Small intestine (tissue), 7 donors: ENCODE data around the gene DTX1. TPM values are rescaled to one million over a fixed set of nuclear protein-coding genes. Genes with fewer than 3 reads are reported as not detected.

Source experiments
- DNase-seq, 2 donors: peaks; one replicate each; pipeline versions ENCODE4 v3.0.0 to v3.0.0-alpha.2; 2013
- FAIRE-seq: peaks from 2 replicates; lab custom pipeline; 2012; peaks lifted over from hg19 to GRCh38; lab: Jason Lieb, UNC
- H3K27ac ChIP-seq, 3 donors: one replicate each; pipeline ENCODE4 v1.5.1; 2013; ENCODE audit warnings: low read length in 2 of 3, mild to moderate bottlenecking in 2 of 3, control low read depth in 1 of 3, inconsistent platforms in 1 of 3, low read depth in 1 of 3, moderate library complexity in 1 of 3
- H3K27me3 ChIP-seq, 3 donors: one replicate each; pipeline ENCODE4 v1.6.1; 2013; ENCODE audit warnings: low read length in 3 of 3, inconsistent platforms in 1 of 3; ENCODE audit not compliant: control insufficient read depth in 3 of 3, insufficient read depth in 3 of 3
- H3K36me3 ChIP-seq, 3 donors: one replicate each; pipeline ENCODE4 v1.6.1; 2013; ENCODE audit warnings: low read length in 3 of 3, inconsistent platforms in 1 of 3, low read depth in 1 of 3, mild to moderate bottlenecking in 1 of 3, moderate library complexity in 1 of 3; ENCODE audit not compliant: control insufficient read depth in 3 of 3, insufficient read depth in 2 of 3
- H3K4me1 ChIP-seq, 3 donors: one replicate each; pipeline ENCODE4 v1.6.1; 2013; ENCODE audit warnings: low read length in 2 of 3, inconsistent platforms in 1 of 3, low read depth in 1 of 3, mild to moderate bottlenecking in 1 of 3, moderate library complexity in 1 of 3; ENCODE audit not compliant: control insufficient read depth in 3 of 3, insufficient read depth in 2 of 3
- H3K4me3 ChIP-seq, 3 donors: one replicate each; pipeline ENCODE4 v1.5.1; 2013; ENCODE audit warnings: low read length in 3 of 3, control low read depth in 1 of 3, inconsistent platforms in 1 of 3, low read depth in 1 of 3, mild to moderate bottlenecking in 1 of 3, moderate library complexity in 1 of 3
- H3K9me3 ChIP-seq, 2 donors: one replicate each; pipeline ENCODE4 v1.6.1; 2013; ENCODE audit warnings: low read depth in 1 of 2, low read length in 1 of 2; ENCODE audit not compliant: control insufficient read depth in 2 of 2, insufficient read depth in 1 of 2
- WGBS, 3 donors: extraction: QIAGEN DNeasy Blood & Tissue Kit; methylation state at CpG; one replicate each; pipeline ENCODE4 v1.1.7; 2013; 5-methylcytosine and 5-hydroxymethylcytosine counted together
- polyA plus RNA-seq, 4 donors: library from polyadenylated mRNA; stranded (reverse) in 3 of 4; unstranded in 1 of 4; fragments of 200-250 nt in 3 of 4; fragments of 120-200 nt in 1 of 4; gene quantifications; one replicate each; pipeline versions ENCODE4 v1.2.1 to v1.2.3, GENCODE V29; 2013
- donor health status: healthy with polysubstance abuse.
- donor health status: control.
- donor health status: control.
- donor health status: Bipolar disorder and iron deficiency.
- donor health status: healthy.

The DTX1 gene
- polyA plus RNA-seq, 4 donors, result 0.45 to 4.8 (median 4.2) TPM

DNA sequence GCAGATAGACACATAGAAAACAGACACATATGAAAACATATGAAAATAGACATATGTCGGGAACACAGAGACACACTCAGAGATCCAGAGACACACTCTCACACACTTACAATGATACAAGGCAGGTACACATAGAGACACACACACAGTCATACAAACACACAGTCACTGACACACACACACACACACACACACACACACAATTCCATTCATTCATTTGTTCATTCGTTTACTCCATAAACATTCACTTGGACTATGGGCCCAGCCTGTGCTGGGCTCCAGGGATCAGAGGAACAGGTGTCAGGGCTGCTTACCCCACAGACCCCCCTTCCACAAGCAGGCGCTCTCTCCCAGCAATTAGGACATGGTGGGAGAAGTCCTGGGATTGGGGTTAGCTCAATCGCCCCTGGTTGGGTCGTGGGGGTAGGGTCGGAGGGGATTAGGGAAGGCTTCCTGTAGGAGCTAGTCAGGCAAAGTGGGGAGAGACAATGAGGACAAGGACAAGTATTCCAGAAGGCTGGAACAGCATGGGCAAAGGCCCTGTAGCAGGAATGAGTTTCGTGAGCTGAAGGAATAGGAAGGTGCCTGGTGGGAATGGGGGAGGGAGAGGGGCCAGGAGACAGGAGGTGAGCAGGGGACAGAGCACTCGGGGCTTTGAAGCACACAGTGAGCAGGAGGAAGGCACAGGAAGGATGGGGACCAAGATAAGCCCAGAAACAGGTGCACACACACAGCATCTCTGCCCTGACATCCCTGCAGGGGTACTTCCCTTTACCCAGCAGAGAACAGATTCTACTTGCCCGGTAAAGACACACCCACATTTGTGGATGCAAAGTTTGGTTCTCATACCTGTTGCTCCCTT is 72.5 kb downstream of the DTX1 start:
- H3K27me3 ChIP-seq, result peaks cover 0 to 2% (median 0%) of the 10 kb centered on the region in 3 donors
- no peak overlapping the region for H3K4me3 ChIP-seq
- H3K36me3 ChIP-seq, result no peaks in the 10 kb centered on the region
- DNase-seq (no peak), FAIRE-seq (no peak)
- no peak overlapping the region for H3K27ac ChIP-seq
- 60 to 62% (median 62%) methylated on average over 9 of the region's 9 CpGs for WGBS, 3 donors
- no peaks in the 10 kb centered on the region for H3K4me1 ChIP-seq
- no peaks in the 10 kb centered on the region for H3K9me3 ChIP-seq

DNA sequence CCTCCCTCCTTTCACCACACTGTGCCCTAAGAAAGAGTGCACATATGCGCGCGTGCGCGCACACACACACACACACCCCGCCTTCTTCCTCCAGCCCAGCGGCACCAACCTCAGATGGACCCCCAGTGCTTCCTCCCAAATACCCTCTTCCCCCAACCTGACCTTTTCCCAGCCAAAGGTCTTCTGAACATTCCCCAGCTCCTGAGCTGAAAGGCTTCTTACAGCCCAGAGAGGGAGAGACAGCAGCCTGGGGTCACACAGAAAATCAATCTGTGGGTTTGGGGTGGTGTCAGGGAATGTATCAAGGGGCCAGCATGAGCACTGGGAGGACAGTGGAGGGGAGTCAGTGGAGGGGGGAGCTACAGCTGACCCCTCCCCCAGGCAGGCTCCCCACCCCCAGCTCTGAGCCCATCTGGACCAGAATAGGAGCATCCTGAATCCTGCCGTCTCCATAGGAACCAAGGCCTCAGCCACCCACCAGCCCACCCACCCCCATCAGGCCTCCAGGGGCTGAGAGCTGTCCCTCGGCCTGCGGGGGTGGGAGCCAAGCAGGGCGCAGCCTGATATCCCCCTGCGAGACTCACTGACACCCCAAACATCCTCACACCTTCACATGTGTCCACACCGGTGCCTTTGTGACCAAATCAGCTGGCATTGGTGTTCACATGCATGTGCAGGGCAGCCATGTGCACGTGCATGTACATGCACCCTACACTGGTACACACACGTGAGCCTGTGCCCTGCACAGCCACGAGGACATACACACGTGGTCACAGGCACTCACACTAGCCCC is 73.3 kb downstream of the DTX1 start:
- H3K4me3 ChIP-seq, result no peak overlapping the region
- no peak overlapping the region for H3K27ac ChIP-seq
- H3K36me3 ChIP-seq, result no peaks in the 10 kb centered on the region
- WGBS, 3 donors, result 80 to 81% (median 80%) methylated on average over 14 to 17 of the region's 17 CpGs
- DNase-seq (no peak), FAIRE-seq (no peak)
- no peaks in the 10 kb centered on the region for H3K4me1 ChIP-seq
- H3K9me3 ChIP-seq, result no peaks in the 10 kb centered on the region
- peaks cover 0 to 2% (median 0%) of the 10 kb centered on the region in 3 donors for H3K27me3 ChIP-seq

DNA sequence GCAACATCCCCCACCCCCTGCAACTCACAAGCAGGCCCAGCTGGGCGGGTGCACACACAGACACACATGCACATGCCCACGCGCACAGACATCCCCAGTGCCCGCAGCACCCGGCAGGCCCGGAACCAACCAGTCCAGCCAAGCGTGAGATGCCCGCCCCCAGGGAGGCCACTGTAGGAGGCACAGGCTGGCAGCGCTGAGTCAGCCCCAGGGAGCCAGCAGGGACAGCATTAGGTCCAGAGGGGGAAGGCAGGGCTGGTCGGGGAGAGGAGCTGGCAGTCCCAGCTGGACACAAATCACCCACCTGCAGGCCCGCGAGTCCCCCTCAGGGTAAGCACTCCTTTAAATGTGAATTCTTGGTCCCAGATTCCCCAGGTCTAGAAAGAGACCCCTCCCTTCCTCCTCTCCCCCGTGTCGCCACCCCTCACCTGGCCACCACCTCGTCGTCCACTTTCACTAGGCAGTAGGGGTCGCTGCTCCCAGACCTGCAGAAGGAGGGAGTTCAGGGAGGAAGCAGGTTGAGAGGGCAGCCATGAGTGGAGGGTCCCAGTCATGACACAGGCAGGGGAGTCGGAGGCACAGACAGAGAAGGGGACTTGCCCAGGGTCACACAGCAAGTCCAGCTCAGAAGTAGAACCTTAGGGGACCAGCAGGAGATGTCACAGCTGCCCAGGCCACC is 74.1 kb downstream of the DTX1 start:
- 53 to 56% (median 55%) methylated on average over 16 to 18 of the region's 18 CpGs for WGBS, 3 donors

DNA sequence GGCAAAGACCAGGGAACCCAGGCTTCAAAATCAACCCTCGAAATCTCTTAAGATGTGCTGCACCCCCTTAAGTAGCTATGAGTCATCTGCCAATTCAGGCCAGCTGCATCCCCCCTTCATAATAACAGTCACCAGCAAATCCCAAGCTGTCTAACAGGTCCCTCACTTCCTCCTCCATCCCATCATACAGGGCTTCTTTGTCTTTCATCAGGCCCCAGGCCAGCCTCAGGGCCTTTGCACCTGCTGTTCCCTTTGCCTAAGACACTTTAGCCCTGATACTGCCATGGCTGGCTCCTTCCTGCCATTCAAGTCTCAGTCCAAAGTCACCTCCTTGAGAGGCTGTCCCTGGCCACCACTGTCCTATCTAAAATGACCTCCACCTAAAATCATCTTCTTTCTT is 75.0 kb downstream of the DTX1 start:
- FAIRE-seq (no peak), DNase-seq (no peak)
- no peaks in the 10 kb centered on the region for H3K4me1 ChIP-seq
- H3K27ac ChIP-seq, result no peak overlapping the region
- H3K4me3 ChIP-seq, result no peak overlapping the region
- H3K27me3 ChIP-seq, result peaks cover 0 to 2% (median 2%) of the 10 kb centered on the region in 3 donors
- no peaks in the 10 kb centered on the region for H3K36me3 ChIP-seq
- 54 to 82% (median 64%) methylated on average over 1 of the region's 1 CpG for WGBS, 3 donors
- no peaks in the 10 kb centered on the region for H3K9me3 ChIP-seq

More for the DNA sequence above, 74.1 kb downstream of the DTX1 start:
- Histone ChIP-seq H3K4me1 (no peaks in the 10 kb centered on the region), H3K4me3 (no peak overlapping the region), H3K9me3 (no peaks in the 10 kb centered on the region), H3K27ac (no peak overlapping the region), H3K27me3 (peaks cover 0 to 2% (median 0%) of the 10 kb centered on the region in 3 donors), H3K36me3 (no peaks in the 10 kb centered on the region)
- FAIRE-seq (no peak), DNase-seq (no peak)

- WGBS, 3 donors, result 57 to 63% (median 60%) methylated on average over 6 of the region's 6 CpGs
- FAIRE-seq, result no peak
- no peaks in the 10 kb centered on the region for H3K9me3 ChIP-seq
Observed at GRCh38 chr12:113133036-113133435, 76.5 kb downstream of the DTX1 start.

GRCh38 chr12:113133666-113134065 is 77.1 kb downstream of the DTX1 start:
- FAIRE-seq (no peak), DNase-seq (no peak)
- Histone ChIP-seq H3K4me1 (no peaks in the 10 kb centered on the region), H3K27ac (no peak overlapping the region), H3K27me3 (peaks cover 0 to 2% (median 2%) of the 10 kb centered on the region in 3 donors), H3K4me3 (no peak overlapping the region), H3K36me3 (no peaks in the 10 kb centered on the region), H3K9me3 (no peaks in the 10 kb centered on the region)
- WGBS, 3 donors, result 64 to 77% (median 75%) methylated on average over 3 of the region's 3 CpGs

More at GRCh38 chr12:113133036-113133435, 76.5 kb downstream of the DTX1 start:
- peaks cover 0 to 2% (median 2%) of the 10 kb centered on the region in 3 donors for H3K27me3 ChIP-seq
- no peaks in the 10 kb centered on the region for H3K36me3 ChIP-seq
- no peak for DNase-seq
- no peak overlapping the region for H3K4me3 ChIP-seq
- no peaks in the 10 kb centered on the region for H3K4me1 ChIP-seq
- no peak overlapping the region for H3K27ac ChIP-seq

DNA sequence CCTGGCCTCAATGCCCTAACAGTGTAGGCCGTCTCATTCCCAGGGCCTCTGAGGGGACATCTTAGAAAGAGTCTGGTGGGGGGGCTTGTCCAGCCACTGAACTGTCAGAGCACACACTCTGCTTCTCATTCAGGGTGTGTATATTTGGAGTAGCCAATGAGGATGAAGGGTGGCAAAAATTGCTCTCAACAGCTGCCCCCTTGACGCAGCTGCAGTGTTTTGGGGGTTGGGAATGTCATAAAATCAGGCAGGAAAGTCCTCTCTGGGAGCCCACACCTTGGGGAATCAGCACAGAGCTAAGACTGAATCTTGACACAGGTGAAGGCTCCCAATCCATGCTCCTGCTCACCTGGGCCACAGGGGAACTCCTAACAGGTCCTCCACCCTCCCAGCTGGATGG is 77.5 kb downstream of the DTX1 start:
- no peaks in the 10 kb centered on the region for H3K36me3 ChIP-seq
- 36 to 69% (median 58%) methylated on average over 2 of the region's 2 CpGs for WGBS, 3 donors
- peaks cover 0 to 2% (median 2%) of the 10 kb centered on the region in 3 donors for H3K27me3 ChIP-seq
- no peak overlapping the region for H3K27ac ChIP-seq
- H3K9me3 ChIP-seq, result no peaks in the 10 kb centered on the region
- no peak overlapping the region for H3K4me3 ChIP-seq
- no peaks in the 10 kb centered on the region for H3K4me1 ChIP-seq
- no peak for DNase-seq
- no peak for FAIRE-seq

GRCh38 chr12:113134521-113134951 is 78.0 kb downstream of the DTX1 start:
- Histone ChIP-seq H3K27me3 (peaks cover 0 to 2% (median 2%) of the 10 kb centered on the region in 3 donors), H3K4me3 (no peak overlapping the region), H3K27ac (no peak overlapping the region), H3K4me1 (no peaks in the 10 kb centered on the region), H3K9me3 (no peaks in the 10 kb centered on the region), H3K36me3 (no peaks in the 10 kb centered on the region)
- DNase-seq (no peak), FAIRE-seq (no peak)
- WGBS, 3 donors, result 51 to 63% (median 60%) methylated on average over 6 of the region's 6 CpGs
